Colonic mucosa (tissue), 4 donors: Measurements from ENCODE around the gene PRR5. TPM values are rescaled to one million over a fixed set of nuclear protein-coding genes. Genes with fewer than 3 reads are reported as not detected.

ENCODE experiments used
- DNase-seq: peaks from one replicate; pipeline ENCODE4 v3.0.0-alpha.2; 2020
- H3K27ac ChIP-seq: fragments of 200-600 bp; one replicate; pipeline ENCODE4 v1.8.0; 2021
- H3K27me3 ChIP-seq: fragments of 200-600 bp; one replicate; pipeline ENCODE4 v1.8.0; 2021
- H3K36me3 ChIP-seq: fragments of 200-600 bp; one replicate; pipeline ENCODE4 v1.8.0; 2021
- H3K4me1 ChIP-seq: fragments of 200-600 bp; one replicate; pipeline ENCODE4 v1.8.0; 2021; ENCODE audit warnings: mild to moderate bottlenecking
- H3K4me3 ChIP-seq: fragments of 200-600 bp; one replicate; pipeline ENCODE4 v1.8.0; 2021
- H3K9ac ChIP-seq, 2 donors: one replicate each; pipeline ENCODE4 v1.7.0; 2013; ENCODE audit warnings: control low read depth in 2 of 2, low read depth in 2 of 2, low read length in 2 of 2
- H3K9me3 ChIP-seq: fragments of 200-600 bp; one replicate; pipeline ENCODE4 v1.8.0; 2021
- intact Hi-C: fragments of 100-400 bp; cut with DNase I; formaldehyde crosslinking; loops from one replicate; pipeline ENCODE4 v1.14.1; 2022
- total RNA-seq, 2 donors: library from RNA; stranded (reverse); fragmentation: NEBNext Ultra II Directional in 1 of 2; extraction: Animal tissue kit (Norgen Biotek cat#: 25700) in 1 of 2; gene quantifications; one replicate each; pipeline ENCODE4 v1.2.1, GENCODE V29; 2021
- TF ChIP-seq, protein P1 (sequence below): fragments of 200-600 bp; IDR thresholded peaks from one replicate; pipeline ENCODE4 v1.8.0; 2022; ENCODE audit warnings: antibody characterized with exemption, mild to moderate bottlenecking
- donor health status: healthy.
- donor health status: DM: no; HTN: no; CAD: no.
- donor health status: DM: no; HTN: no; CAD: no.

Gene PRR5
- total RNA-seq, 2 donors from 2014 or later: 21.2 to 45.8 TPM

GRCh38 chr22:44731357-44731970, 29.5 kb downstream of the PRR5 start:
- H3K9me3 ChIP-seq: no peaks in the 10 kb centered on the region
- H3K27ac ChIP-seq: no peak overlapping the region
- H3K4me1 ChIP-seq: peaks cover 5% of the 10 kb centered on the region
- no peaks in the 10 kb centered on the region for H3K36me3 ChIP-seq
- intact Hi-C loops: no loop called here
- no peaks in the 10 kb centered on the region for H3K27me3 ChIP-seq
- DNase-seq: no peak
- no peak overlapping the region for H3K4me3 ChIP-seq
- TF ChIP-seq, protein P1, sequence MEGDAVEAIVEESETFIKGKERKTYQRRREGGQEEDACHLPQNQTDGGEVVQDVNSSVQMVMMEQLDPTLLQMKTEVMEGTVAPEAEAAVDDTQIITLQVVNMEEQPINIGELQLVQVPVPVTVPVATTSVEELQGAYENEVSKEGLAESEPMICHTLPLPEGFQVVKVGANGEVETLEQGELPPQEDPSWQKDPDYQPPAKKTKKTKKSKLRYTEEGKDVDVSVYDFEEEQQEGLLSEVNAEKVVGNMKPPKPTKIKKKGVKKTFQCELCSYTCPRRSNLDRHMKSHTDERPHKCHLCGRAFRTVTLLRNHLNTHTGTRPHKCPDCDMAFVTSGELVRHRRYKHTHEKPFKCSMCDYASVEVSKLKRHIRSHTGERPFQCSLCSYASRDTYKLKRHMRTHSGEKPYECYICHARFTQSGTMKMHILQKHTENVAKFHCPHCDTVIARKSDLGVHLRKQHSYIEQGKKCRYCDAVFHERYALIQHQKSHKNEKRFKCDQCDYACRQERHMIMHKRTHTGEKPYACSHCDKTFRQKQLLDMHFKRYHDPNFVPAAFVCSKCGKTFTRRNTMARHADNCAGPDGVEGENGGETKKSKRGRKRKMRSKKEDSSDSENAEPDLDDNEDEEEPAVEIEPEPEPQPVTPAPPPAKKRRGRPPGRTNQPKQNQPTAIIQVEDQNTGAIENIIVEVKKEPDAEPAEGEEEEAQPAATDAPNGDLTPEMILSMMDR: no peak
- H3K9ac ChIP-seq: no peak overlapping the region

DNA sequence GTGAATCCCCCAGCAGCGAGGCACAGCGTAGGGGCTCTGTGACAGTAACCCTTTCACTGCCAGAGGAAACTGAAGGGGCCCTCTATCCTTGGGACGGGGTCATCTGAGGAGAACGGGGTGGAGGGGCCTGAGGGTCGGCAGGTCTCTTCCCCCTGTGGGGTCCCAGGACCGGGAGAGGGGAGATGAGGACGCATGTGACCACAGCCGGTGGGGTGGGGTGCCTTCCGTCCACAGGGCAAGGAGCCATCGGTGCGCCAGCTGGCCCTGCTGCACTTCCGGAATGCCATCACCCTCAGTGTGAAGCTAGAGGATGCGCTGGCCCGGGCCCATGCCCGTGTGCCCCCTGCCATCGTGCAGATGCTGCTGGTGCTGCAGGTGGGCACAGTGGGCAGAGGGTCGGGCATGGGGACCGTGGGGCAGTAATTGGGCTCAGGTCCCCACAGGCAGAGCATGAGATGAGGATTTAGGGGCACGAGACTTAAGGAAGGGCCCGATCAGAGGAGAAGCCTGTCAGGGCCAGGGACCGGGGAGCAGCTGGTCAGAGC, 30.1 kb downstream of the PRR5 start:
- DNase-seq: no peak
- H3K36me3 ChIP-seq: no peaks in the 10 kb centered on the region
- intact Hi-C loops: no loop called here

GRCh38 chr22:44732661-44733060, 30.7 kb downstream of the PRR5 start:
- H3K27ac ChIP-seq: no peak overlapping the region
- H3K27me3 ChIP-seq: no peaks in the 10 kb centered on the region
- H3K9ac ChIP-seq: no peak overlapping the region
- TF ChIP-seq, protein P1: no peak
- DNase-seq: no peak
- intact Hi-C loops: no loop called here
- no peaks in the 10 kb centered on the region for H3K9me3 ChIP-seq
- no peak overlapping the region for H3K4me3 ChIP-seq
- peaks cover 5% of the 10 kb centered on the region for H3K4me1 ChIP-seq
- no peaks in the 10 kb centered on the region for H3K36me3 ChIP-seq

More for the DNA sequence above, 30.1 kb downstream of the PRR5 start:
- H3K4me1 ChIP-seq: peaks cover 5% of the 10 kb centered on the region
- H3K27me3 ChIP-seq: no peaks in the 10 kb centered on the region
- H3K9me3 ChIP-seq: no peaks in the 10 kb centered on the region
- no peak overlapping the region for H3K9ac ChIP-seq
- no peak overlapping the region for H3K4me3 ChIP-seq
- TF ChIP-seq, protein P1: no peak
- H3K27ac ChIP-seq: no peak overlapping the region

- intact Hi-C loops: no loop called here
- H3K9ac ChIP-seq: no peak overlapping the region
These were observed 31.6 kb downstream of the PRR5 start for GRCh38 chr22:44733426-44734106.

DNA sequence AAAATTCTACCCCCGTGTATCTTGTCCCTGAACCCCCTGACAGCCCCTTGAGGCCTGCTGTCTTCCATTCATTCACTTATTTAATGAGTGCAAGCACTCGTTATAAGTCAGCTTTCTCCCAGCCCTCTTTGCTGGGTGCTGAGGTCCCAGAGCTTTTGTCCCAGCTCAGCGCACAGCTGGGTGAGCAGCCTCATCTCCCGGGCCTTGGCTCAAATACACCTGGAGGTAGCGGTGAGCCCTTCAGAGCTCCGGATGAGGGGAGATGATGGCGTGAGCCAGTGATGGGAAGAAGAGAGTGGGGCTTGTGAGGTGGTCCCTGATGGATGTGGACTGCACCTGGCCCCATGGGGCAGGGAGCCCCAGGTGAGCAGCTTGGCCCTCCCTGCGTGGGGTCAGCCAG, 32.3 kb downstream of the PRR5 start:
- H3K4me3 ChIP-seq: no peak overlapping the region
- H3K27me3 ChIP-seq: no peaks in the 10 kb centered on the region
- no peak overlapping the region for H3K9ac ChIP-seq
- H3K4me1 ChIP-seq: peaks cover 5% of the 10 kb centered on the region
- TF ChIP-seq, protein P1: no peak
- H3K36me3 ChIP-seq: no peaks in the 10 kb centered on the region
- intact Hi-C loops: no loop called here
- H3K9me3 ChIP-seq: no peaks in the 10 kb centered on the region
- DNase-seq: no peak
- no peak overlapping the region for H3K27ac ChIP-seq

More at GRCh38 chr22:44733426-44734106, 31.6 kb downstream of the PRR5 start:
- H3K4me3 ChIP-seq: no peak overlapping the region
- H3K27ac ChIP-seq: no peak overlapping the region
- H3K4me1 ChIP-seq: peaks cover 5% of the 10 kb centered on the region
- no peaks in the 10 kb centered on the region for H3K9me3 ChIP-seq
- DNase-seq: no peak
- no peaks in the 10 kb centered on the region for H3K27me3 ChIP-seq
- TF ChIP-seq, protein P1: no peak
- H3K36me3 ChIP-seq: no peaks in the 10 kb centered on the region
